ENCODE data around the gene KRTAP1-5. TPM values are rescaled to one million over a fixed set of nuclear protein-coding genes. Genes with fewer than 3 reads are reported as not detected.

Gene KRTAP1-5
- total and polyA plus RNA-seq, 8 donors = not detected

GRCh38 chr17:40984226-40984625 lies 42.8 kb downstream of the KRTAP1-5 start, which contains the start of gene KRT40:
TSS of gene KRT40 (minus strand) at chr17:40984326. CDS start at chr17:40984273, 53 bp downstream.
- DNase-seq = no peak
- H3K27ac ChIP-seq = no peak within 1 kb of the TSS
- TF ChIP-seq CTCF (IDR thresholded peaks at IDR 0.05) = no peak
- WGBS, 2 donors = 39 to 48% methylated on average over 3 of the region's 3 CpGs
- ATAC-seq = no peak
- H3K4me1 ChIP-seq = no peaks in the 10 kb centered on the region
- H3K27me3 ChIP-seq = no peaks in the 10 kb centered on the region
- H3K36me3 ChIP-seq = no peaks in the 10 kb centered on the region
- no peaks in the 10 kb centered on the region for H3K9me3 ChIP-seq
- no peak within 1 kb of the TSS for H3K4me3 ChIP-seq
- FAIRE-seq = no peak
- intact Hi-C loops (cut with DNase I) = no loop called here

GRCh38 chr17:40981115-40981514 lies 45.9 kb downstream of the KRTAP1-5 start:
- H3K4me1 ChIP-seq = peaks cover 0 to 9% (median 0%) of the 10 kb centered on the region in 3 donors
- no peaks in the 10 kb centered on the region for H3K9me3 ChIP-seq
- intact Hi-C loops (cut with DNase I) = no loop called here
- peaks cover 0 to 4% (median 0%) of the 10 kb centered on the region in 4 donors for H3K27me3 ChIP-seq
- no peak overlapping the region for H3K27ac ChIP-seq
- ATAC-seq = no peak
- FAIRE-seq = no peak
- H3K4me3 ChIP-seq = no peak overlapping the region
- WGBS, 2 donors = 49 to 54% methylated on average over 5 of the region's 5 CpGs
- no peak for TF ChIP-seq CTCF (IDR thresholded peaks at IDR 0.05)
- DNase-seq = no peak
- H3K36me3 ChIP-seq = no peaks in the 10 kb centered on the region

GRCh38 chr17:40980596-40980995 lies 46.4 kb downstream of the KRTAP1-5 start:
- H3K4me1 ChIP-seq = peaks cover 0 to 9% (median 0%) of the 10 kb centered on the region in 3 donors

GRCh38 chr17:40980117-40980516 lies 46.9 kb downstream of the KRTAP1-5 start:
- Histone ChIP-seq H3K27me3 (peaks cover 0 to 4% (median 0%) of the 10 kb centered on the region in 4 donors), H3K36me3 (no peaks in the 10 kb centered on the region), H3K4me3 (no peak overlapping the region), H3K27ac (no peak overlapping the region), H3K9me3 (no peaks in the 10 kb centered on the region), H3K4me1 (peaks cover 0 to 9% (median 0%) of the 10 kb centered on the region in 3 donors)
- TF ChIP-seq CTCF (IDR thresholded peaks at IDR 0.05) = no peak
- FAIRE-seq (no peak), DNase-seq (no peak), ATAC-seq (no peak)
- 82 to 87% methylated on average over 3 of the region's 3 CpGs for WGBS, 2 donors
- intact Hi-C loops (cut with DNase I) = no loop called here

More at GRCh38 chr17:40980596-40980995, 46.4 kb downstream of the KRTAP1-5 start:
- ATAC-seq (peak in 2 of 4 donors; percentile 12 to 44), FAIRE-seq (no peak), DNase-seq (no peak)
- no peak overlapping the region for H3K27ac ChIP-seq
- WGBS, 2 donors = 32 to 42% methylated on average over 8 of the region's 8 CpGs
- intact Hi-C loops (cut with DNase I) = no loop called here
- no peaks in the 10 kb centered on the region for H3K9me3 ChIP-seq
- H3K27me3 ChIP-seq = peaks cover 0 to 4% (median 0%) of the 10 kb centered on the region in 4 donors
- no peak for TF ChIP-seq CTCF (IDR thresholded peaks at IDR 0.05)
- no peaks in the 10 kb centered on the region for H3K36me3 ChIP-seq
- H3K4me3 ChIP-seq = no peak overlapping the region

- Histone ChIP-seq H3K4me1 (peaks cover 0 to 9% (median 0%) of the 10 kb centered on the region in 3 donors), H3K27me3 (peaks cover 0 to 4% (median 0%) of the 10 kb centered on the region in 4 donors), H3K27ac (peak overlapping the region; percentile 6 to 60 (median 36)), H3K9me3 (no peaks in the 10 kb centered on the region), H3K36me3 (no peaks in the 10 kb centered on the region), H3K4me3 (no peak overlapping the region)
- no peak for TF ChIP-seq CTCF (IDR thresholded peaks at IDR 0.05)
- ATAC-seq (peak; percentile 46 to 85 (median 70)), DNase-seq (peak in 4 of 6 donors; percentile 61 to 80 (median 64)), FAIRE-seq (no peak)
- WGBS, 2 donors = 32 to 34% methylated on average over 13 of the region's 13 CpGs
- intact Hi-C loops (cut with DNase I) = no loop called here
Observed at GRCh38 chr17:40978575-40979151, 48.3 kb downstream of the KRTAP1-5 start.
